ENCODE measurements around the gene TLN1. TPM values are rescaled to one million over a fixed set of nuclear protein-coding genes. Genes with fewer than 3 reads are reported as not detected.
A peak's percentile ranks its signal among the peaks of the same experiment; 100 is the strongest.

TLN1 gene
- total RNA-seq, 1 experiment from 2014 or later = 173 TPM

GRCh38 chr9:35749515-35750255, 17.7 kb upstream of the TLN1 start:
- no TSS peak for BruUV-seq (replicated peaks)
- ChIA-PET CTCF (no interaction called here), POLR2A (ENCODE audit: low non-redundant PET) (no interaction called here)
- peaks cover 21% of the 10 kb centered on the region for H3K4me1 ChIP-seq (ENCODE audit: insufficient read depth, low read length, poor library complexity, severe bottlenecking)
- intact Hi-C loops (cut with micrococcal nuclease; ENCODE audit: unreplicated experiment) = no loop called here
- peak overlapping the region; percentile 96 for H3K4me3 ChIP-seq (ENCODE audit: low read depth, low read length, poor library complexity, severe bottlenecking)
- peak overlapping the region; percentile 81 for H3K27ac ChIP-seq (ENCODE audit: low read depth, low read length, poor library complexity, severe bottlenecking)
- TF ChIP-seq, protein P1, sequence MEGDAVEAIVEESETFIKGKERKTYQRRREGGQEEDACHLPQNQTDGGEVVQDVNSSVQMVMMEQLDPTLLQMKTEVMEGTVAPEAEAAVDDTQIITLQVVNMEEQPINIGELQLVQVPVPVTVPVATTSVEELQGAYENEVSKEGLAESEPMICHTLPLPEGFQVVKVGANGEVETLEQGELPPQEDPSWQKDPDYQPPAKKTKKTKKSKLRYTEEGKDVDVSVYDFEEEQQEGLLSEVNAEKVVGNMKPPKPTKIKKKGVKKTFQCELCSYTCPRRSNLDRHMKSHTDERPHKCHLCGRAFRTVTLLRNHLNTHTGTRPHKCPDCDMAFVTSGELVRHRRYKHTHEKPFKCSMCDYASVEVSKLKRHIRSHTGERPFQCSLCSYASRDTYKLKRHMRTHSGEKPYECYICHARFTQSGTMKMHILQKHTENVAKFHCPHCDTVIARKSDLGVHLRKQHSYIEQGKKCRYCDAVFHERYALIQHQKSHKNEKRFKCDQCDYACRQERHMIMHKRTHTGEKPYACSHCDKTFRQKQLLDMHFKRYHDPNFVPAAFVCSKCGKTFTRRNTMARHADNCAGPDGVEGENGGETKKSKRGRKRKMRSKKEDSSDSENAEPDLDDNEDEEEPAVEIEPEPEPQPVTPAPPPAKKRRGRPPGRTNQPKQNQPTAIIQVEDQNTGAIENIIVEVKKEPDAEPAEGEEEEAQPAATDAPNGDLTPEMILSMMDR (conservative IDR thresholded peaks at IDR 0.05; ENCODE audit: low read depth, low read length) = no peak
- TF ChIP-seq EZH2 (IDR thresholded peaks at IDR 0.05; ENCODE audit: borderline replicate concordance, low read depth, low read length, poor library complexity, severe bottlenecking) = no peak
- H3K27me3 ChIP-seq (replicated peaks; ENCODE audit: insufficient read depth, low read depth, low read length, poor library complexity) = no peaks in the 10 kb centered on the region
- peaks cover 12% of the 10 kb centered on the region for H3K36me3 ChIP-seq (ENCODE audit: insufficient read depth, low read length, poor library complexity, severe bottlenecking)
- no peaks in the 10 kb centered on the region for H3K9me3 ChIP-seq (ENCODE audit: low read depth, low read length, poor library complexity, severe bottlenecking)
- DNase-seq (ENCODE audit: low spot score) = no peak

GRCh38 chr9:35748858-35749514, 17.0 kb upstream of the TLN1 start, which contains the start of the genes GBA2 and RGP1:
GBA2 (minus strand) TSS chr9:35749228; CDS start chr9:35748704, 524 bp downstream.
RGP1 (plus strand) TSS chr9:35749287; CDS start chr9:35749756, 469 bp downstream.
- Histone ChIP-seq H3K9me3 (ENCODE audit: low read depth, low read length, poor library complexity, severe bottlenecking) (no peaks in the 10 kb centered on the region), H3K27me3 (replicated peaks; ENCODE audit: insufficient read depth, low read depth, low read length, poor library complexity) (no peaks in the 10 kb centered on the region), H3K4me1 (ENCODE audit: insufficient read depth, low read length, poor library complexity, severe bottlenecking) (peaks cover 21% of the 10 kb centered on the region), H3K27ac (ENCODE audit: low read depth, low read length, poor library complexity, severe bottlenecking) (peak within 1 kb of the TSS; percentile 81), H3K4me3 (ENCODE audit: low read depth, low read length, poor library complexity, severe bottlenecking) (peak within 1 kb of the TSS; percentile 96), H3K36me3 (ENCODE audit: insufficient read depth, low read length, poor library complexity, severe bottlenecking) (peaks cover 18% of the 10 kb centered on the region)
- CTCF ChIA-PET = interaction anchor here (0.6 kb wide), 1 partner anchor 57 kb away, joined by 3 read pairs; no protein-coding TSS in a partner anchor
- intact Hi-C loops (cut with micrococcal nuclease; ENCODE audit: unreplicated experiment) = no loop called here
- no peak for TF ChIP-seq EZH2 (IDR thresholded peaks at IDR 0.05; ENCODE audit: borderline replicate concordance, low read depth, low read length, poor library complexity, severe bottlenecking)
- TF ChIP-seq, protein P1 (conservative IDR thresholded peaks at IDR 0.05; ENCODE audit: low read depth, low read length) = no peak
- BruUV-seq (replicated peaks) = no TSS peak
- POLR2A ChIA-PET (ENCODE audit: low non-redundant PET) = interaction anchor here (0.6 to 0.8 kb wide), 2 partner anchors 14 to 16 kb away, joined by 5 to 8 read pairs; partner anchors contain the start of genes CREB3 and TLN1
- peak; percentile 65 for DNase-seq (ENCODE audit: low spot score)

DNA sequence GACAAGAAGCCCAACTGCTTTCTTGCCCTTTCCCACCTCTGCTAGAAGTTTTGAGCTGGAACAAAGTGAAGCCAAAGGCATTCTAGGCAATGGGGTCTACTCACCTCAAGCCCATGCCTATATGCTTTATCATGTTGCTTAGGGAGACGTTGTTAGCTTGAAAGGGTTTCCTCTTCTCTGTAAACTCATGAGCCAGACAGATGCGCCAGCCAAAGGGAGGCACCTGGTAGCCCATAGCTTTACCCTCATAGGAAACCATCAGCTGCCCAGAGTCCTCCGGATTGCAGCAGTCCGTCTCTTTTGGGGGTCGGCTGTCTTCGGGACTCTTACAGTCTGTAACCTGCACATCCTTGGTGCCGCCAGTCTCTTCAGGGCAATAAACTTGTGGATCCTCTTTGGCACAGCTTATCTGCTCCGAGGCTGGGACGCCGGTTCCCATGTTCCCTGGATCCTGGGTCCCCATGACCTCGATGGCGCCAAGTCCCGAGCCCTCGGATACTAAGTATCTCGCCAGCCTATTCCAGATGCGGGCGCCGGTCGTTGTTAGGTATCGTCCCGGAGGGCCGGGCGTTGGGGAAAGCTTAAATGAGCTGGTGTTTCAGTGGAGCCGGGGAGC, 16.4 kb upstream of the TLN1 start:
- Histone ChIP-seq H3K27ac (ENCODE audit: low read depth, low read length, poor library complexity, severe bottlenecking) (peak overlapping the region; percentile 81), H3K4me3 (ENCODE audit: low read depth, low read length, poor library complexity, severe bottlenecking) (peak overlapping the region; percentile 96), H3K27me3 (replicated peaks; ENCODE audit: insufficient read depth, low read depth, low read length, poor library complexity) (no peaks in the 10 kb centered on the region), H3K9me3 (ENCODE audit: low read depth, low read length, poor library complexity, severe bottlenecking) (no peaks in the 10 kb centered on the region), H3K36me3 (ENCODE audit: insufficient read depth, low read length, poor library complexity, severe bottlenecking) (peaks cover 23% of the 10 kb centered on the region), H3K4me1 (ENCODE audit: insufficient read depth, low read length, poor library complexity, severe bottlenecking) (peaks cover 21% of the 10 kb centered on the region)
- ChIA-PET CTCF (interaction anchor here (0.6 to 1.2 kb wide), 2 partner anchors 12 to 56 kb away, joined by 3 to 4 read pairs; no protein-coding TSS in a partner anchor), POLR2A (ENCODE audit: low non-redundant PET) (interaction anchor here (0.6 to 0.8 kb wide), 2 partner anchors 15 to 16 kb away, joined by 5 to 8 read pairs; partner anchors contain the start of genes CREB3 and TLN1)
- TF ChIP-seq EZH2 (IDR thresholded peaks at IDR 0.05; ENCODE audit: borderline replicate concordance, low read depth, low read length, poor library complexity, severe bottlenecking) = no peak
- TF ChIP-seq, protein P1 (conservative IDR thresholded peaks at IDR 0.05; ENCODE audit: low read depth, low read length) = no peak
- intact Hi-C loops (cut with micrococcal nuclease; ENCODE audit: unreplicated experiment) = no loop called here
- DNase-seq (ENCODE audit: low spot score) = no peak
- no TSS peak for BruUV-seq (replicated peaks)

Data from A673 (cell line).